Endothelial cell of umbilical vein (primary cell): ENCODE measurements around the gene NAA20. TPM values are rescaled to one million over a fixed set of nuclear protein-coding genes. Genes with fewer than 3 reads are reported as not detected.

Experiments
- BruUV-seq: library from RNA; stranded (reverse); fragments of 400-500 nt; replicated peaks from 2 replicates; lab custom pipeline; 2021; lab: Mats Ljungman, UMichigan
- CTCF ChIA-PET: fragments of 300-600, 350-600 bp; sonication (Branson Sonifier 250); formaldehyde crosslinking; loops from one replicate; lab custom pipeline; 2021; ENCODE audit warnings: antibody characterized with exemption, inconsistent platforms; lab: Charles Lee
- POLR2A ChIA-PET: fragments of 300-600, 350-600 bp; sonication (Branson Sonifier 250); formaldehyde crosslinking; loops from one replicate; lab custom pipeline; 2021; ENCODE audit warnings: antibody characterized with exemption, inconsistent platforms; lab: Charles Lee
- DNase-seq: peaks from one replicate; pipeline ENCODE4 v3.0.0-alpha.2; 2011; ENCODE audit warnings: low read depth, low spot score
- FAIRE-seq: peaks from 2 replicates; lab custom pipeline; 2011; peaks lifted over from hg19 to GRCh38; lab: Jason Lieb, UNC
- H2AFZ ChIP-seq: 2 replicates; pipeline ENCODE4 v1.6.0; 2012; ENCODE audit warnings: low read depth, low read length, control low read depth, inconsistent platforms
- H3K27ac ChIP-seq: 2 replicates; pipeline ENCODE4 v1.5.1; 2011; ENCODE audit warnings: low read depth, mild to moderate bottlenecking, control low read depth, low read length, moderate library complexity; ENCODE audit not compliant: insufficient read depth
- H3K27me3 ChIP-seq, 2 experiments: 2 replicates each; pipeline versions ENCODE4 v1.6.0 to v1.6.1; 2011; ENCODE audit warnings: low read length in 2 of 2, mixed read lengths in 1 of 2; ENCODE audit not compliant: control insufficient read depth in 2 of 2, insufficient read depth in 2 of 2
- H3K36me3 ChIP-seq, 2 experiments: 2 replicates in 1 of 2; 3 replicates in 1 of 2; pipeline ENCODE4 v1.5.1; 2011; ENCODE audit warnings: low read length in 2 of 2, mild to moderate bottlenecking in 1 of 2, moderate library complexity in 1 of 2; ENCODE audit not compliant: control insufficient read depth in 2 of 2, insufficient read depth in 2 of 2; ENCODE audit errors: extremely low read depth in 1 of 2
- H3K4me1 ChIP-seq: 3 replicates; pipeline ENCODE4 v1.5.1; 2011; ENCODE audit warnings: mild to moderate bottlenecking, low read length; ENCODE audit not compliant: control insufficient read depth, insufficient read depth; ENCODE audit errors: extremely low read depth
- H3K4me2 ChIP-seq: 2 replicates; pipeline ENCODE4 v1.6.1; 2011; ENCODE audit warnings: low read length, control low read depth, mixed read lengths; ENCODE audit not compliant: insufficient read depth
- H3K4me3 ChIP-seq, 3 experiments: fragments of 200-600 bp in 1 of 3; sonication (generic), shearing (Covaris generic) in 1 of 3; replicated peaks in 1 of 3; 2 replicates each; pipeline ENCODE4 v1.5.1; 2011 to 2016; ENCODE audit warnings: control low read depth in 3 of 3, low read length in 3 of 3, mild to moderate bottlenecking in 2 of 3, inconsistent platforms in 1 of 3, low read depth in 1 of 3, moderate library complexity in 1 of 3; ENCODE audit not compliant: insufficient read depth in 1 of 3
- H3K79me2 ChIP-seq: 2 replicates; pipeline ENCODE4 v1.6.0; 2012; ENCODE audit warnings: low read length, inconsistent platforms; ENCODE audit not compliant: control insufficient read depth, insufficient read depth
- H3K9ac ChIP-seq: replicated peaks from 2 replicates; pipeline ENCODE3; 2011; ENCODE audit warnings: low read length, control low read depth; ENCODE audit not compliant: insufficient read depth; ENCODE audit errors: extremely low read depth
- H3K9me1 ChIP-seq: replicated peaks from 3 replicates; pipeline ENCODE4 v1.6.0; 2011; ENCODE audit warnings: mild to moderate bottlenecking, low read length; ENCODE audit not compliant: control insufficient read depth, insufficient read depth; ENCODE audit errors: extremely low read depth
- H3K9me3 ChIP-seq: replicated peaks from 2 replicates; pipeline ENCODE4 v1.5.1; 2012; ENCODE audit warnings: low read length, inconsistent platforms; ENCODE audit not compliant: control insufficient read depth, insufficient read depth
- H4K20me1 ChIP-seq: replicated peaks from 2 replicates; pipeline ENCODE3; 2011; ENCODE audit warnings: mild to moderate bottlenecking, low read length; ENCODE audit not compliant: control insufficient read depth, insufficient read depth; ENCODE audit errors: extremely low read depth
- EZH2 ChIP-seq: IDR thresholded peaks from 2 replicates; pipeline ENCODE4 v1.6.1; 2012; ENCODE audit warnings: borderline replicate concordance, low read depth, mild to moderate bottlenecking, moderate library complexity, low read length, inconsistent platforms; ENCODE audit not compliant: severe bottlenecking
- FOS ChIP-seq: IDR thresholded peaks from 2 replicates; pipeline ENCODE4 v1.6.1; 2011; ENCODE audit warnings: mild to moderate bottlenecking, low read length, moderate library complexity, borderline replicate concordance; ENCODE audit not compliant: insufficient read depth
- GATA2 ChIP-seq: IDR thresholded peaks from 2 replicates; pipeline ENCODE4 v1.7.0; 2011; ENCODE audit warnings: low read depth, mild to moderate bottlenecking, moderate library complexity, mixed read lengths, low read length; ENCODE audit not compliant: insufficient read length, insufficient read depth
- JUN ChIP-seq: IDR thresholded peaks from 2 replicates; pipeline ENCODE4 v1.6.1; 2011; ENCODE audit warnings: borderline replicate concordance, low read depth; ENCODE audit not compliant: insufficient read length, insufficient read depth
- MYC ChIP-seq: IDR thresholded peaks from one replicate; pipeline ENCODE4 v1.6.1; 2011; ENCODE audit warnings: mild to moderate bottlenecking, low read depth, low read length
- POLR2A ChIP-seq: IDR thresholded peaks from 2 replicates; pipeline ENCODE4 v1.6.1; 2012; ENCODE audit warnings: low read depth, mild to moderate bottlenecking, control low read depth, low read length
- POLR2AphosphoS5 ChIP-seq: IDR thresholded peaks from 2 replicates; pipeline ENCODE4 v1.6.1; 2012; ENCODE audit warnings: low read depth, mild to moderate bottlenecking, control low read depth, low read length, moderate library complexity; ENCODE audit not compliant: insufficient read depth
- dilution Hi-C: fragments of 300-500 bp; cut with MboI; formaldehyde crosslinking; loops from one replicate; pipeline ENCODE4 v1.15.0; 2019; ENCODE audit warnings: low sequenced_read_pairs; ENCODE audit not compliant: extremely low pct_ligation_motif_present
- intact Hi-C: fragments of 100-400 bp; cut with micrococcal nuclease; formaldehyde crosslinking; loops from one replicate; pipeline ENCODE4 v1.10.0; 2022
- polyA plus RNA-seq, 4 experiments: library from polyadenylated mRNA; depleted of rRNA in 3 of 4; stranded (reverse) in 3 of 4; unstranded in 1 of 4; fragments of >200 nt; gene quantifications; 2 replicates each; pipeline versions ENCODE4 v1.2.1 to v1.2.3, GENCODE V29; 2011 to 2012; ENCODE audit warnings: missing spikeins in 1 of 4
- total RNA-seq: library from RNA; stranded (reverse); gene quantifications from 2 replicates; pipeline ENCODE4 v1.2.3, GENCODE V29; 2021
- TF ChIP-seq, protein P1 (sequence below): IDR thresholded peaks from 2 replicates; pipeline ENCODE4 v1.6.1; 2011; ENCODE audit not compliant: insufficient read depth, insufficient read length
- TF ChIP-seq, protein P2 (sequence below), 2 donors: IDR thresholded peaks; 1 replicate in 1 of 2; 2 replicates in 1 of 2; pipeline ENCODE4 v1.5.1; 2011; ENCODE audit warnings: low read length in 2 of 2, mild to moderate bottlenecking in 2 of 2, moderate library complexity in 2 of 2, control low read depth in 1 of 2, inconsistent platforms in 1 of 2, low read depth in 1 of 2; ENCODE audit not compliant: insufficient read depth in 1 of 2; ENCODE audit errors: extremely low read depth in 1 of 2

The NAA20 gene
- total and polyA plus RNA-seq, 2 donors (not counting 3 experiments of a cell fraction or from before 2014, with no cell fraction given): 48.6 to 77.3 TPM

DNA sequence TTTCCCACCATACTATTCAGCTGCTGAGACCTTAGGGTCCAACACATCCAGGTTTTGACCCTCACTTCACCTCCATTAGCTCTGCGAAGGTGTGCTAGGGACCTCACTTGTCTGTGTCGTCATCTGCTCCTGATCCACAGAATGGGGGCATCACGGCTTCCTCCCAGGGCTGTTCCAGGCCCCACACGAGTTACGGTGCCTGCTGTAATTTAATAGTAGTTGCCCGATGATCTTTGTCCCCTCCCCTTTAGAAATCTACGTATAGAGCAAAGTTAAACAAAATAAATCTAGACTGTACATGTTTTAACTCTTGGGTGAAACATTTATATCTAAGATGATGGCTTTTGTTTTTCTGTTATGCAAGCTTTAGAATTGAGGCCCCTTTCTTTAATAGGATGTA lies 49.1 kb upstream of the NAA20 start:
- no peaks in the 10 kb centered on the region for H3K9me3 ChIP-seq
- no peak overlapping the region for H3K27ac ChIP-seq
- H3K4me2 ChIP-seq: no peak overlapping the region
- CTCF ChIA-PET: no interaction called here
- DNase-seq: no peak
- no peak overlapping the region for H3K4me3 ChIP-seq
- no peaks in the 10 kb centered on the region for H3K4me1 ChIP-seq
- intact Hi-C loops: no loop called here
- H3K27me3 ChIP-seq: no peaks in the 10 kb centered on the region
- POLR2A ChIA-PET: no interaction called here
- no peaks in the 10 kb centered on the region for H4K20me1 ChIP-seq
- no peaks in the 10 kb centered on the region for H3K9me1 ChIP-seq
- no peaks in the 10 kb centered on the region for H3K79me2 ChIP-seq
- dilution Hi-C loops: no loop called here
- no peak overlapping the region for H3K9ac ChIP-seq
- no peak overlapping the region for H2AFZ ChIP-seq
- H3K36me3 ChIP-seq: peaks cover 21 to 42% of the 10 kb centered on the region in 2 experiments
- FAIRE-seq: no peak
- TF ChIP-seq POLR2A: no peak
- TF ChIP-seq JUN: no peak
- no peak for TF ChIP-seq FOS
- TF ChIP-seq, protein P1, sequence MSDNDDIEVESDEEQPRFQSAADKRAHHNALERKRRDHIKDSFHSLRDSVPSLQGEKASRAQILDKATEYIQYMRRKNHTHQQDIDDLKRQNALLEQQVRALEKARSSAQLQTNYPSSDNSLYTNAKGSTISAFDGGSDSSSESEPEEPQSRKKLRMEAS: no peak
- no peak for TF ChIP-seq EZH2
- TF ChIP-seq MYC: no peak
- no peak for TF ChIP-seq GATA2
- TF ChIP-seq, protein P2, sequence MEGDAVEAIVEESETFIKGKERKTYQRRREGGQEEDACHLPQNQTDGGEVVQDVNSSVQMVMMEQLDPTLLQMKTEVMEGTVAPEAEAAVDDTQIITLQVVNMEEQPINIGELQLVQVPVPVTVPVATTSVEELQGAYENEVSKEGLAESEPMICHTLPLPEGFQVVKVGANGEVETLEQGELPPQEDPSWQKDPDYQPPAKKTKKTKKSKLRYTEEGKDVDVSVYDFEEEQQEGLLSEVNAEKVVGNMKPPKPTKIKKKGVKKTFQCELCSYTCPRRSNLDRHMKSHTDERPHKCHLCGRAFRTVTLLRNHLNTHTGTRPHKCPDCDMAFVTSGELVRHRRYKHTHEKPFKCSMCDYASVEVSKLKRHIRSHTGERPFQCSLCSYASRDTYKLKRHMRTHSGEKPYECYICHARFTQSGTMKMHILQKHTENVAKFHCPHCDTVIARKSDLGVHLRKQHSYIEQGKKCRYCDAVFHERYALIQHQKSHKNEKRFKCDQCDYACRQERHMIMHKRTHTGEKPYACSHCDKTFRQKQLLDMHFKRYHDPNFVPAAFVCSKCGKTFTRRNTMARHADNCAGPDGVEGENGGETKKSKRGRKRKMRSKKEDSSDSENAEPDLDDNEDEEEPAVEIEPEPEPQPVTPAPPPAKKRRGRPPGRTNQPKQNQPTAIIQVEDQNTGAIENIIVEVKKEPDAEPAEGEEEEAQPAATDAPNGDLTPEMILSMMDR (IDR thresholded peaks at IDR 0.05; ENCODE audit: extremely low read depth in 1 of 2, insufficient read depth in 1 of 2, low read depth in 1 of 2, low read length in 2 of 2): no peak
- no peak for TF ChIP-seq POLR2AphosphoS5
- no TSS peak for BruUV-seq
